Thyroid gland (tissue), 4 donors: ENCODE results near the gene RPL38.

Source experiments
- POLR2A ChIP-seq, 2 donors: fragments of 450-650 bp; IDR thresholded peaks; one replicate each; pipeline ENCODE4 v1.6.1; 2017; ENCODE audit warnings: antibody characterized with exemption in 2 of 2, mild to moderate bottlenecking in 2 of 2, moderate library complexity in 1 of 2
- TF ChIP-seq, protein P1 (sequence below), 6 experiments: fragments of 200-600 bp in 3 of 6; fragments of 450-650 bp in 3 of 6; sonication (generic) in 3 of 6; IDR thresholded peaks; one replicate each; pipeline ENCODE4 v1.5.1; 2016 to 2019; ENCODE audit warnings: antibody characterized with exemption in 6 of 6, mild to moderate bottlenecking in 2 of 6, inconsistent platforms in 1 of 6, moderate library complexity in 1 of 6

DNA sequence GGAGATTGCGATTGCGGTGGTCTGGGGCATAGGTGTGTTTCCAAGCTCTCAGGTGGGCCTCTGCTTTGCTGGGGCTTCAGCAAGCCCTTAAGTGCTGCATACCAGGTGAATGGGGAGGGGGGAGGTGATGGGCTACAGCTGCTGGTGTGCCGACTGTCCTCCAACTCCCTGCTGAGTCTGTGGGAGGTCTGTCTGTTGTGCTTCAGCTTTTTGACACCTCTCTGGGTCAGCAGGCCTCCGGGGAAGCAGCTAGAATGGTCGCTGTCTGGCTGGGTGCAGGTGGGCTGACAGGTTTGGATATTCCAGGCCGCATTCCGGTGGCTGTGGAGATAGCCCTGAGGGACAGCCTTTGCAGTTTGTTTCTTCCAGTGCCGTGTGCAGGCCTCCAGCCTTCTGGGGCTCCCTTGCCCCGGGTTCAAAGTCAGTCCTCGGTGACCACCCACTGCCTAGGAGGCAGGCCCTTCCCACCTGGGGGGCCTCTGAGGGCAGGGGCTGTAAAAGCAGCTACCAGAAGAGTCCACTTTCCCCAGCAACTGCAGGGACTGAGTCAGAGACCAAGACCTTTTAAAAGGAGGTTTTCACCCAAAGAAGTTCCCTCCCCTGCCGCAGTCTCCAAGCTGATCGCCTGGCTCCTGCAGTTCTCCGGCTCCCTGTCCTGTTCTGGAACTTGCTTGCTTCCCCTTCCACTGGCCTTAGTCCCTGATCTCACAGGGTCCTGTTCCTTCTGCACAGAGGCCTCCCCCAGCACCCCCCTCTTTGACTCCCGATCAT, 7.8 kb downstream of the RPL38 start:
- TF ChIP-seq, protein P1, sequence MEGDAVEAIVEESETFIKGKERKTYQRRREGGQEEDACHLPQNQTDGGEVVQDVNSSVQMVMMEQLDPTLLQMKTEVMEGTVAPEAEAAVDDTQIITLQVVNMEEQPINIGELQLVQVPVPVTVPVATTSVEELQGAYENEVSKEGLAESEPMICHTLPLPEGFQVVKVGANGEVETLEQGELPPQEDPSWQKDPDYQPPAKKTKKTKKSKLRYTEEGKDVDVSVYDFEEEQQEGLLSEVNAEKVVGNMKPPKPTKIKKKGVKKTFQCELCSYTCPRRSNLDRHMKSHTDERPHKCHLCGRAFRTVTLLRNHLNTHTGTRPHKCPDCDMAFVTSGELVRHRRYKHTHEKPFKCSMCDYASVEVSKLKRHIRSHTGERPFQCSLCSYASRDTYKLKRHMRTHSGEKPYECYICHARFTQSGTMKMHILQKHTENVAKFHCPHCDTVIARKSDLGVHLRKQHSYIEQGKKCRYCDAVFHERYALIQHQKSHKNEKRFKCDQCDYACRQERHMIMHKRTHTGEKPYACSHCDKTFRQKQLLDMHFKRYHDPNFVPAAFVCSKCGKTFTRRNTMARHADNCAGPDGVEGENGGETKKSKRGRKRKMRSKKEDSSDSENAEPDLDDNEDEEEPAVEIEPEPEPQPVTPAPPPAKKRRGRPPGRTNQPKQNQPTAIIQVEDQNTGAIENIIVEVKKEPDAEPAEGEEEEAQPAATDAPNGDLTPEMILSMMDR (IDR thresholded peaks at IDR 0.05) = no peak
- TF ChIP-seq POLR2A (IDR thresholded peaks at IDR 0.05) = no peak
